GM19328 (cell line): ENCODE data around the gene PHF19.

Experiments
- ATAC-seq: cut with Tn5 transposase; IDR thresholded peaks from one replicate; pipeline ENCODE4 v1.9.1; 2021; ENCODE audit warnings: mild to moderate bottlenecking, moderate library complexity; ENCODE audit not compliant: unreplicated experiment

PHF19 gene

DNA sequence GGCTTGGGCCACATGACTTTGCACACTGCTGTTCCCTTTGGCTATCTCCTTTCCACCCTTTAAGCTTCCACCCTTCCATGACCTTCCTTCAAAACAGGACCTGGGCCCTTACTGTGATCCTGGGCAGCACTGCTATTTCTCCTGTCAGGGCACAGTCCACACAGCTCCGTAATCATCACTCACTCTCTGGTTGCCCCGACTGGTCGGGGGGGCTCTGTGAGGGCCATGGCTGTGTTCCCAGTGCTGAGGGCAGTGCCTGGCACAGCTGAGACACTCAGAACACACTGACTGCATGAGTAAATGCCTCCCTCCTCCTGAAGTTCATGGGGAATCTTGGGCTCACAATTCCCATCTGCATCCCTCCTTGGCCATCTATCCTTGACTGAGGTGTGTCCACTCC is 37.4 kb upstream of the PHF19 start:
- ATAC-seq = no peak

DNA sequence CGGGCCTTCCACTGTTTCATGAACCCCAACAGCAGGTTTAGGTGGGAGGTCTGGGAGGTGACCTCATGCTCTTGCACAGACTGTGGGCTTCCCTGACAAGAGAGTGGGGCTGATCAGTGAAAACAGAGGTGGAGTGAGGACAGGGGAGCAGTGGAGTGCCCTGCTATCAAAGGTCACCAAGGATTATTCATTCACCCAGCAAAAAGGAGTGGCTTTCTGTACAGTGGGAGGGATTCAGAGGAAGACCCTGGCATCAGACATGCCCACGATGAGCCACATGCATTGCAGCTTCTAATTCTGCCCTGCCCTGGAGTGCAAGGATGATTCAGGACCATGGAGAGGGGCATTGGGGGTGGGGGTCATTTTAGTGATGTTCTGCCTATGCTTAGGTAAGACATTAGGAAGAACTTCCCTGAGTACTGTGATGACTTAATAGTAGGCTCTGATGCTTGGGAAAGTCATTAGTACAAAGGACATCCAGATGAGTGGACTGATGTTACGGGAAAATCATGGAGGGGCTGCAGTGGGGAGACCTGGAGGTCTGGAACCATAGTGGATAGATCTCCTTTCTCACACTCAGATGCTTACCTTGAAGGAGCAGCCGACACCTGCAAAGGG is 36.8 kb upstream of the PHF19 start:
- no peak for ATAC-seq

- no peak for ATAC-seq
Observed at GRCh38 chr9:120912958-120913646, 36.1 kb upstream of the PHF19 start.

GRCh38 chr9:120911295-120911837 is 34.4 kb upstream of the PHF19 start:
- ATAC-seq = no peak

DNA sequence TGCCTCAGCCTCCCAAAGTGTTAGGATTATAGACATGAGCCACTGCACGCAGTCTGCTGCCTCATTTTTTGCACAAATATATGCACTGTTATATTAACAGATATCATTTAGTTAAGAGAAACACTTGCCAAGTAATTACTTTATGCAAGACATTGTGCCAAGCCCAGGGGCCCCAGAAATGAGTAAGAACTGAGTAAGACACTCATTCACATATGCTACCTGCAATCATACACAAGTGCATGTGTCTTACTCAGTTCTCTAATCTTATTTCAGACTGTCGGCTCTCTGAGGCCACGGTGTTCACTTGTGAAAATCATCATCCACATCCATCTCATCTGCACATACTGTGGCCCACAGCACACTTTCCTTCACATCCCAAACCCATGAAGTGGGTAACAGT is 33.7 kb upstream of the PHF19 start:
- no peak for ATAC-seq

DNA sequence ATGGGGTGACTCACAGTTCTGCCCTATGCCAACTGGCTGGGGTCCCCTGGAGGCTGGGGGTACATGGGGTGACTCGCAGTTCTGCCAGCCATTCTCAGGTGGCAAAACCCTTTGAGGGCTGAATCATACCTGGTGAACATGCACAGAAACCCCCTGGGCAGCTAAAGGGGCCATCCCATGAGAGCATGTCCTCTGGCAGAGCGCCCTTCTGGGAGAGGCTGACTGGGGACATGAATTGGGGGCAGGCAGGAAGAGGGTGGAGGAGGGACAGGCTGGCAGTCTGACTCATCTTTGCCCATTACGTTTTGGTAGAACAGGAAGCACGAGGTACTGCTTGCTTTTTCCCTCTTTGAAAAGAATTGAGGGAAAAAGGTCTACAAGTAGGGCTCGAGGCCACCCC is 32.9 kb upstream of the PHF19 start:
- ATAC-seq = no peak

GRCh38 chr9:120905315-120906164 is 28.6 kb upstream of the PHF19 start:
- ATAC-seq = no peak

- no peak for ATAC-seq
Observed at GRCh38 chr9:120904978-120905301, 28.0 kb upstream of the PHF19 start.

- no peak for ATAC-seq
Observed at GRCh38 chr9:120904061-120904977, 27.3 kb upstream of the PHF19 start.

- ATAC-seq = no peak
Observed at GRCh38 chr9:120902569-120903535, 25.9 kb upstream of the PHF19 start.

DNA sequence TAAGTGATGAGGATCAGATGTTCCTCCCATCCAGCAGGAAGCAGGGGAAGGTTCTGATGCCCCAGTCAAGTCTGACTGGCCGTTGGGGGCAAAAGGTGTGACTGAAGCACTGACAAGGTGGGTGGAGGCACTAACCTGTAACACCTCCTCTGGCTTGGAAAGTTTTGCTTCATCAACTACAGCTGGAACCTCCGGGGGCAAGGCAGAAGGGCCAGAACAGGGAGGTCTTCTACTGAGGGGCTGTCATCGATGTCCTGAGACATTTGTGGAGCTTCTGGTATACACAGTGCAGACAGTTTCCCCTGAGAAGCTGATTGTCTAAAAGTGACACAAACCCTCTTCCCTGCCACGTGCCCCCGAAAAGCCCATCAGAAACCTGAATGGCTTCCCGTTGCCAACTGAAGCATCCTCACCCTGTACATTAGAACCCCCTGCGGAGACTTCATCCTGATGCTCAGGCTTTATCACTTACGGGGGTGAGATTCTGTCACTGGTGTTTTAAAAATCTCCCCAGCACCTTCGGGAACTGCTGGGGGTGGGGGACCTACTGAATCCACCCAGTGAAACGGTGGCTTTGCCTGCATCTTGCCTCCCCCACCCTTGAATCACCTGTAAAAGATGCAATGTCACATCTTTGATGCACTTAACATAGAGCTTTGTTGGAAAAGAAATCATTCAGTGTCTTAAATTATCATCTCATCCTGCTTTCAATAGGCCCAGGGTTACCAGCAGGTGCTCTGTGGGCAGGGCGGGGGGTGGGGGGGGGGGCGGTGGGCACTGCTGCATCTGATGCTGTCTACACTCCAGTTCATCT is 25.0 kb upstream of the PHF19 start:
- no peak for ATAC-seq

- ATAC-seq = no peak
Observed at GRCh38 chr9:120900824-120901223, 23.8 kb upstream of the PHF19 start.

DNA sequence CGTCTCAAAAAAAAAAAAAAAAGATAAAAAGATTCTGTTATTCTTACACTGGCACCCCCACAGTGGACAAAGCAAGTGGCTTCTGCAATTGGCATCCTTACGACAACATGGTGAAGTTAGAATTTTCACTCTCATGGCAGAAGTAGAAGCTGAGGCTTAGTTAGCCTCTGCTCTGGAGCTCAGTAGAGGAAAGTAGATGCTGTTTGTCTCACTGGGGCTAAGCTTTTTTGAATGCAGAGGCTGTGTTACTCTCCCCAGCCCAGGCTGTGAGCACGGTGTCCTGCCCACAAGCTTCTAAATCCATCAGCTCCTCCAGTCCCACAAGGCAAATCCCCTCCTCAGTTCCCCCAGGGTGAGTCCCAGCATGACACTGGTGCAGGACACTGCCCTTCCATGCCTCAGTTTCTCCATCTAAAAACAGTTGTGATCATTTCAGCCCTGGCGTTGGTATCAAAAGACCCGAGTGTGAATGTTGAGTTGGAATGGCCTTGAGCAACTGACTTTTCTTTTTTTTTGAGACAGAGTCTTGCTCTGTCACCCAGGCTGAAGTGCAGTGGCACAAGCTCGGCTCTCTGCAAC is 22.6 kb upstream of the PHF19 start:
- ATAC-seq = no peak

GRCh38 chr9:120898396-120898795 is 21.4 kb upstream of the PHF19 start:
- no peak for ATAC-seq

DNA sequence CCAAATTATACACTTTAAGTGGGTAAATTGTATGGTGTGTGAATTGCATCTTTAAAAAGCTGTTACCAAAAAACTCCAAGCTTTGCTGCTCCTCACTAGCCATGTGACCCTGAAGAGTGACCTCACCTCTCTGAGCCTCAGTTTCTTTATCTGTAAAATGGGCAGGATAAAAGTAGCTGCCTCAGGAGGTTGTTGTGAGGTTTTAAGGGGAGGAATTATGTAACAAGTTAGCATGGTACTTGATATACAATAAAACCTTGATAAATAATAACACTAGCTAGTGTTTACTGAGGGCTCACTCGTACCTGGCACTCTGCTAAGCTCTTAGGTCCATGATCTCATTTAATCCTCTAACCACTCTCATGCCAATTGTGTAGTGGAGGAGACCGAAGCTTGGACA is 19.0 kb upstream of the PHF19 start:
- no peak for ATAC-seq

GRCh38 chr9:120894321-120895148 is 17.5 kb upstream of the PHF19 start:
- ATAC-seq = no peak

GRCh38 chr9:120893611-120894307 is 16.8 kb upstream of the PHF19 start:
- ATAC-seq = no peak
